Measurements from ENCODE around the gene MAML2. TPM values are rescaled to one million over a fixed set of nuclear protein-coding genes. Genes with fewer than 3 reads are reported as not detected.

MAML2 gene
- total RNA-seq, 1 experiment from 2014 or later, result 28.3 TPM

- no TSS peak for BruUV-seq (replicated peaks)
- POLR2A ChIA-PET (ENCODE audit: unreplicated experiment), result no interaction called here
- intact Hi-C loops (cut with micrococcal nuclease; ENCODE audit: unreplicated experiment), result no loop called here
These were observed 165.8 kb downstream of the MAML2 start for GRCh38 chr11:96177146-96177545.

GRCh38 chr11:96173906-96174305 lies 169.1 kb downstream of the MAML2 start:
- peaks cover 20% of the 10 kb centered on the region for H3K36me3 ChIP-seq (ENCODE audit: low read depth)
- CTCF ChIA-PET, result no interaction called here
- no peaks in the 10 kb centered on the region for H3K27me3 ChIP-seq (ENCODE audit: insufficient read depth, low read depth)
- no peak for TF ChIP-seq EZH2 (IDR thresholded peaks at IDR 0.05; ENCODE audit: low read depth)
- H3K4me1 ChIP-seq (replicated peaks; ENCODE audit: insufficient read depth), result peaks cover 14% of the 10 kb centered on the region
- no TSS peak for BruUV-seq (replicated peaks)
- no peaks in the 10 kb centered on the region for H3K9me3 ChIP-seq (ENCODE audit: insufficient read depth, low read depth)
- H3K27ac ChIP-seq, result no peak overlapping the region
- H3K79me2 ChIP-seq (ENCODE audit: low read depth), result peaks cover 62% of the 10 kb centered on the region
- intact Hi-C loops (cut with micrococcal nuclease; ENCODE audit: unreplicated experiment), result no loop called here
- DNase-seq, result no peak
- H3F3A ChIP-seq (ENCODE audit: insufficient read depth, low read depth), result peaks cover 17% of the 10 kb centered on the region
- no peak overlapping the region for H3K4me3 ChIP-seq
- H4K20me1 ChIP-seq (ENCODE audit: insufficient read depth), result no peaks in the 10 kb centered on the region
- POLR2A ChIA-PET (ENCODE audit: unreplicated experiment), result no interaction called here
- H2AFZ ChIP-seq, result no peak overlapping the region
- H3K9me2 ChIP-seq (ENCODE audit: insufficient read depth), result no peaks in the 10 kb centered on the region
- H3K4me2 ChIP-seq, result no peak overlapping the region

More at GRCh38 chr11:96177146-96177545, 165.8 kb downstream of the MAML2 start:
- no peak overlapping the region for H3K27ac ChIP-seq
- H3K4me3 ChIP-seq, result no peak overlapping the region
- peaks cover 22% of the 10 kb centered on the region for H3K36me3 ChIP-seq (ENCODE audit: low read depth)
- DNase-seq, result no peak
- H3F3A ChIP-seq (ENCODE audit: insufficient read depth, low read depth), result 0 out of 2 replicates have a peak, but pooled peaks cover 8% of the 10 kb centered on the region
- CTCF ChIA-PET, result no interaction called here
- H3K27me3 ChIP-seq (ENCODE audit: insufficient read depth, low read depth), result no peaks in the 10 kb centered on the region
- no peak overlapping the region for H2AFZ ChIP-seq
- H4K20me1 ChIP-seq (ENCODE audit: insufficient read depth), result no peaks in the 10 kb centered on the region
- H3K4me2 ChIP-seq, result no peak overlapping the region
- no peak for TF ChIP-seq EZH2 (IDR thresholded peaks at IDR 0.05; ENCODE audit: low read depth)
- TF ChIP-seq, protein P1, sequence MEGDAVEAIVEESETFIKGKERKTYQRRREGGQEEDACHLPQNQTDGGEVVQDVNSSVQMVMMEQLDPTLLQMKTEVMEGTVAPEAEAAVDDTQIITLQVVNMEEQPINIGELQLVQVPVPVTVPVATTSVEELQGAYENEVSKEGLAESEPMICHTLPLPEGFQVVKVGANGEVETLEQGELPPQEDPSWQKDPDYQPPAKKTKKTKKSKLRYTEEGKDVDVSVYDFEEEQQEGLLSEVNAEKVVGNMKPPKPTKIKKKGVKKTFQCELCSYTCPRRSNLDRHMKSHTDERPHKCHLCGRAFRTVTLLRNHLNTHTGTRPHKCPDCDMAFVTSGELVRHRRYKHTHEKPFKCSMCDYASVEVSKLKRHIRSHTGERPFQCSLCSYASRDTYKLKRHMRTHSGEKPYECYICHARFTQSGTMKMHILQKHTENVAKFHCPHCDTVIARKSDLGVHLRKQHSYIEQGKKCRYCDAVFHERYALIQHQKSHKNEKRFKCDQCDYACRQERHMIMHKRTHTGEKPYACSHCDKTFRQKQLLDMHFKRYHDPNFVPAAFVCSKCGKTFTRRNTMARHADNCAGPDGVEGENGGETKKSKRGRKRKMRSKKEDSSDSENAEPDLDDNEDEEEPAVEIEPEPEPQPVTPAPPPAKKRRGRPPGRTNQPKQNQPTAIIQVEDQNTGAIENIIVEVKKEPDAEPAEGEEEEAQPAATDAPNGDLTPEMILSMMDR (conservative IDR thresholded peaks at IDR 0.05), result no peak
- H3K79me2 ChIP-seq (ENCODE audit: low read depth), result peaks cover 51% of the 10 kb centered on the region
- no peaks in the 10 kb centered on the region for H3K9me3 ChIP-seq (ENCODE audit: insufficient read depth, low read depth)
- H3K9me2 ChIP-seq (ENCODE audit: insufficient read depth), result no peaks in the 10 kb centered on the region
- H3K4me1 ChIP-seq (replicated peaks; ENCODE audit: insufficient read depth), result no peaks in the 10 kb centered on the region

DNA sequence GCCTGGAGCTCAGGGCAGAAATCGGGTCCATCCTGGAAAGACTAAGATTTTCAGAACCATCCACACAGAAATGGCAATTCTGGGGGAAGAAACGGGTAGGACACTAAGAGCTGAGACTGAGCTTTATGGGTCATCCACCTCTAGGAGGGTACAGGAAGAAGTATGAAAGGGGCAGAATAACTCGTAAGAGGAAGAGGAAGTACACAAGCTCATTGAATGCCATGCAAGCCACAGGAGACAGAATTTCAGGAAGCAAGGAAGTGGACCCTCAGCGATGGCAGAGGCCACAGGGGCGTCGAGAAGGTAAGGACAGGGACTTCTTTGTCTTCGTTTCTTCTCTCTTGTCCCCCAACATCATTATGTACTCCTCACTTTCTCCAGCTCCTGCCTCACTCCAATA lies 169.6 kb downstream of the MAML2 start:
- BruUV-seq (replicated peaks), result no TSS peak
- no peaks in the 10 kb centered on the region for H3K9me3 ChIP-seq (ENCODE audit: insufficient read depth, low read depth)
- H3K79me2 ChIP-seq (ENCODE audit: low read depth), result peaks cover 64% of the 10 kb centered on the region
- TF ChIP-seq, protein P1 (conservative IDR thresholded peaks at IDR 0.05), result no peak
- no peak for TF ChIP-seq EZH2 (IDR thresholded peaks at IDR 0.05; ENCODE audit: low read depth)
- ChIA-PET POLR2A (ENCODE audit: unreplicated experiment) (no interaction called here), CTCF (no interaction called here)
- peaks cover 14% of the 10 kb centered on the region for H3F3A ChIP-seq (ENCODE audit: insufficient read depth, low read depth)
- H4K20me1 ChIP-seq (ENCODE audit: insufficient read depth), result no peaks in the 10 kb centered on the region
- peaks cover 15% of the 10 kb centered on the region for H3K36me3 ChIP-seq (ENCODE audit: low read depth)
- H2AFZ ChIP-seq, result no peak overlapping the region
- H3K9me2 ChIP-seq (ENCODE audit: insufficient read depth), result no peaks in the 10 kb centered on the region
- H3K27me3 ChIP-seq (ENCODE audit: insufficient read depth, low read depth), result no peaks in the 10 kb centered on the region
- intact Hi-C loops (cut with micrococcal nuclease; ENCODE audit: unreplicated experiment), result no loop called here
- H3K4me3 ChIP-seq, result no peak overlapping the region
- H3K27ac ChIP-seq, result no peak overlapping the region
- no peak for DNase-seq
- H3K4me2 ChIP-seq, result no peak overlapping the region
- H3K4me1 ChIP-seq (replicated peaks; ENCODE audit: insufficient read depth), result peaks cover 19% of the 10 kb centered on the region

DNA sequence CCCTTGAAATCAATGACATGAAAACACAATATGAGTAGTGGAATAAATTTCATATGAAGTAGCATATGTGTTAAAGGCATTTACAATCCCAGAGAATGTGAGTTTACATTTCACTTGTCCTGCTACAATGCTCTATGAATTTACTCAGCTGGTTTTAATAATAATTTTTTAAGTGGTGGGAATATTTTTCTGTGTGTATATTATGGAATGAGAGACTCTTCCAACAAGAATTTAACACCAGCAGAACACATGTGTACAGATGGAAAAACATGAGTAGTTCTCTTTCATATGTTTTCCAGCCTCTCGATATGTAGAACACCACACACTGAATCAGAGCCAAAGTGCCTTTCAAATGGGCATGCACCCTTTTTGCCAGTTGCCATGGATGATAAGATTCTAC lies 170.4 kb downstream of the MAML2 start:
- DNase-seq, result no peak
- CTCF ChIA-PET, result no interaction called here
- H3K4me2 ChIP-seq, result no peak overlapping the region
- H2AFZ ChIP-seq, result no peak overlapping the region
- no peak overlapping the region for H3K27ac ChIP-seq
- H3K9me3 ChIP-seq (ENCODE audit: insufficient read depth, low read depth), result no peaks in the 10 kb centered on the region
- H3K27me3 ChIP-seq (ENCODE audit: insufficient read depth, low read depth), result no peaks in the 10 kb centered on the region
- H3K4me1 ChIP-seq (replicated peaks; ENCODE audit: insufficient read depth), result peaks cover 26% of the 10 kb centered on the region
- H3K9me2 ChIP-seq (ENCODE audit: insufficient read depth), result no peaks in the 10 kb centered on the region
- H4K20me1 ChIP-seq (ENCODE audit: insufficient read depth), result no peaks in the 10 kb centered on the region
- H3K79me2 ChIP-seq (ENCODE audit: low read depth), result peaks cover 71% of the 10 kb centered on the region
- peaks cover 11% of the 10 kb centered on the region; the same call in 1 of the 2 replicates for H3K36me3 ChIP-seq (ENCODE audit: low read depth)
- TF ChIP-seq, protein P1 (conservative IDR thresholded peaks at IDR 0.05), result no peak
- TF ChIP-seq EZH2 (IDR thresholded peaks at IDR 0.05; ENCODE audit: low read depth), result no peak
- POLR2A ChIA-PET (ENCODE audit: unreplicated experiment), result interaction anchor here (0.6 kb wide), 1 partner anchor 71 kb away, joined by 12 read pairs; no protein-coding TSS in a partner anchor
- intact Hi-C loops (cut with micrococcal nuclease; ENCODE audit: unreplicated experiment), result no loop called here
- H3K4me3 ChIP-seq, result no peak overlapping the region
- H3F3A ChIP-seq (ENCODE audit: insufficient read depth, low read depth), result peaks cover 17% of the 10 kb centered on the region
- no TSS peak for BruUV-seq (replicated peaks)

Measured in PC-9 (cell line).